CD4-positive, alpha-beta T cell treated with Interleukin-6 at 100 ng/mL for 8 hours (primary cell): ENCODE measurements around the gene ADCY9.
A peak's percentile ranks its signal among the peaks of the same experiment; 100 is the strongest.
"Not testable (repeated sequence)": the region's sequence is repeated elsewhere in the genome, so short reads cannot be mapped to it uniquely, and the experiment has no call there.

Source experiments
- DNase-seq: peaks from one replicate; pipeline ENCODE4 v3.0.0-alpha.2; 2020; ENCODE audit warnings: mixed read lengths, low spot score

ADCY9 gene

DNA sequence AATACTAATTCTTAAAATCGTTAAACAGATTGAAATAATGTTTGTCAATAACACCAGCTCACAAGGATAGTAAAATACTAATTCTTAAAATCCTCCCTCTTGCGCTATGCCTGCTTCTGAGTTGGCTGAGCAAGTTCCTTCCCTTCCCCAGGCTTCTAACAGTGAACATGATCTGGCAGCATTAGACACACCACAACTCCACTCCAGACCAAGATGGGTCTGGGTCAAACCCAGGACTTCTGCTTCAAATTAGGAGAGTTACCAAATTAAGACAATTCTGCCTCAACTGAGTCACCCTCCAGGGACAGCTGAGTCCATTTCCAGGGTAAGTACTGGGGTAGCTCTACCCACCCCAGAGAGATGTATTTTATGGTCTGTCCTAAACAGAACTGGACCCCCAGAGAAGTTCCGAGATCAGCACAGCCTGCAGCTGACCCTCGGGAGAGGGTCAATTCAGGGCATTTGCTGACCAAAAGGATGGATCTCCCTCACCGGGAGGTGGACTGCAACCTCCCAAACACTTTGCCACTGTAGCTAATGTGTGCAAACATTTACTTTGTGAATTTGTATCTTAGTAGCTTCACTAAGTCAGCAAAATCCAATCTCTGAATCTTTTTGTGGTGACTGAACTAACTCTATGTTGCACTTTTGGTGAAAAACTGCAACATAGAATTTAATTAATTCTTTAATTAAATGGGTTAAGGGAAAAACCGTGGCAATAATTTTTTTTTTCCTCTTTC is 48.8 kb downstream of the ADCY9 start:
- no peak for DNase-seq

DNA sequence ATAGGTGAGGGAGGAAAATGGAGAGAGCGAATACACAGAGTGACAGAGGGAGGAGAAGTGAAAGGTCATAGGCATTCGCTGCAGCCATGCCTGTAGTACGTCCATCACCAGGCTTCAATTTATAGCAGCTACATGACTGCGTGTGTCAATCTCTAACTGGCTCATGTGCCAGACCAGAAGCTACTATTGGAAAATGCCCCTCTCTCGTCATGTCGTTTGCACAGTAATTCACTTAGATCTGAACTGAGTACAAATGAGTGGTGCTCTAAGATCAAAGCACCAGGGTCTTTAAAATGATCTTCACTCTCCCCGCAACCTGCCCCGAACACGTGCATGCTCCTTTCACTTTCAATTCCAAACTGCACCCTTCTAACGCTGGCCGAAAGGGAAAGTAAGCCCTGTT is 51.3 kb downstream of the ADCY9 start:
- DNase-seq = peak; percentile 38

DNA sequence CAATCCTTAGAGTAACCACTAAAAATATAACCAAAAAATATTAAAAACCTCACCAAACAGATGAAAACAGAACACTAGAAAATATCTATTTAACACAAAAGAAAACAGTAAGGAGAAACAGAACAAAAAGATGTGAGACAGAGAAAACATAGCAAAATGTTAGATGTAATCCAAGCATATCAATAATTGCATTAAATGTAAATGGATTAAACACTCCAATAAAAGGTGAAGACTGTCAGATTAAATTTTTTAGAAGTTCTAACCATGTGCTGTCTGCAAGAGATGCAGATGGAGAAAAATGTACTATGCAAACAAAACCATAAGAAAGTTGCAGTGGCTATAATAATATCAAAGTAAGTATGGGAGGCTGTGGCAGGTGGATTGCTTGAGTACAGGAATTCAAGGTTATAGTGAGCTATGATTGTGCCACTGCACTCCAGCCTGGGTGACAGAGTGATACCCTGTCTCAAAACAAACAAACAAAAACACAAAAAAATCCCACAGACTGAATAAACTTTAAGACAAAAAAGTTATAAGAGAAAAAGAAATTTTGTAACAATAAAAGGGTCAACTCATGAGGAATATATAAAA is 53.9 kb downstream of the ADCY9 start:
- no peak for DNase-seq

DNA sequence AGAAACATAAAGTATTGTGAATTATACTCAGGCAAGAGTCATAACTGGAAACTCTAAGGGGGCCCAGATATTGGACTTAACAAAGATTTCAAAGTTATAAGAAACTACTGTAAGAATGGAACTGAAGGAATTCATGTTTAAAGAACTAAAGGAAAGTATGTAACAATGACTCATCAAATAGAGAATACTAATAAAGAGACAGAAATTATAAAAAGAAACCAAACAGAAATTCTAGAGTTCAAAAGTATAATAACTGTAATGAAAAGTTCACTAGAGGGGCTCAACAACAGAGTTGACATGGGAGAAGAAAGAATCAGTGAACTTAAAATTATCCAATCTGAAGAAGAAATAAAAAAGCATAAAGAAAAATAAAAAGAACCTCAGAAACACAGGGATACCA is 55.4 kb downstream of the ADCY9 start:
- no peak for DNase-seq

DNA sequence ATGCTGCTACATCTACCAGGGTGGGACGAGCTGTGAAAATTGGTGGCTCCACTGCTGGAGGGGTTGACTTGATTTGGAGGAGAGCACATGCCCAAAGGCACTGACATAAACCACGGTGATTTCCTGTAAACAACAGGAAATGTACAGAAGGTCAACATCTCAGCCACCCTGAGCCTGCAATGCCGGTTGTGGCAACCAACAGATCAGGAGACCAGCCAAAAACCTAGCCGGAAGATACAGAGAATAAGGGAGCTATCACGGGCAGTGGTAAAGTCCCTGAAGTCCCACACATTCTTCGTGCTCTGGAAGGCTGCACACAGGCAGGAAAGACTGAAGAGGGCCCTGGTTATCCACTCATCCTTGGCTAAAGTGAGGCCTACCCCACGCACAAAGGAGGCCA is 56.2 kb downstream of the ADCY9 start:
- DNase-seq = peak; percentile 25

DNA sequence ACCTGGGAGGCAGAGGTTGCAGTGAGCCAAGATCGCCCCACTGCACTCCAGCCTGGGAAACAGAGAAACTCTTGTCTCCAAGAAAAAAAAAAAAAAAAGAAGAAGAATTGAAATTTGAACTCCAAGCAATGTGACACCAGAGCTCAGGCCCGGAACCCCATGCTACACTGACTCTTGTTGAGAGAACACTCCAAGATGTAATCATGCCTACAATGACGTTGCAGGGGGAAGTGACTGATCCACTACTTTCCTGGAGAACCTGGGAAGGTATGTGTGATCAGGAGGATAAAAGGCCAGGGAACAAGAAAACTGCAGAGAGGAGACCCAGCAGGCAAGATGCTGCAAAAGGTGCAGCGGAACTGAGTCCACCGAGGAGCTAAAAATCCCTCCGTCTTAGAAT is 57.9 kb downstream of the ADCY9 start:
- DNase-seq = no peak

DNA sequence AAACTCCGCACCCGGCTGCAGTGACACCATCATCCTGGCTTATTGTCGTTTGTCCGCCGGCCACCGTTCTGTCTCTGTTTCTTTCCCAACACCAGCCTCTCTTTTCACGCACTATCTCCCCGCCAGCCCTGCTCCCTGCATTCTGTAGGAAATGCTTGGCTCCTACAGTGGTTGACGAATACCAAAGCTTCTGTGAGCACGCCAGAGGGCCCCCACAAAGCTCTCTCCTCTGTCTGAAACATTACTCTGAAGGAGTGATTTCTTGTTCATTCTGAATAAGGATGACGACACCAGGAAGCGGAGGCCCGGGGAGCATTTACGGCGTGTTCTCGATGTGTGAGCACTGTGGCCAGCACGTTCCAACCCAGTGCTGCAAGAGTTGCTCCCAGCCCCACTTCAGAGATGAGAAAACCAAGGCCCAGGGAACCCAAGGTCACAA is 58.8 kb downstream of the ADCY9 start:
- DNase-seq = no peak

DNA sequence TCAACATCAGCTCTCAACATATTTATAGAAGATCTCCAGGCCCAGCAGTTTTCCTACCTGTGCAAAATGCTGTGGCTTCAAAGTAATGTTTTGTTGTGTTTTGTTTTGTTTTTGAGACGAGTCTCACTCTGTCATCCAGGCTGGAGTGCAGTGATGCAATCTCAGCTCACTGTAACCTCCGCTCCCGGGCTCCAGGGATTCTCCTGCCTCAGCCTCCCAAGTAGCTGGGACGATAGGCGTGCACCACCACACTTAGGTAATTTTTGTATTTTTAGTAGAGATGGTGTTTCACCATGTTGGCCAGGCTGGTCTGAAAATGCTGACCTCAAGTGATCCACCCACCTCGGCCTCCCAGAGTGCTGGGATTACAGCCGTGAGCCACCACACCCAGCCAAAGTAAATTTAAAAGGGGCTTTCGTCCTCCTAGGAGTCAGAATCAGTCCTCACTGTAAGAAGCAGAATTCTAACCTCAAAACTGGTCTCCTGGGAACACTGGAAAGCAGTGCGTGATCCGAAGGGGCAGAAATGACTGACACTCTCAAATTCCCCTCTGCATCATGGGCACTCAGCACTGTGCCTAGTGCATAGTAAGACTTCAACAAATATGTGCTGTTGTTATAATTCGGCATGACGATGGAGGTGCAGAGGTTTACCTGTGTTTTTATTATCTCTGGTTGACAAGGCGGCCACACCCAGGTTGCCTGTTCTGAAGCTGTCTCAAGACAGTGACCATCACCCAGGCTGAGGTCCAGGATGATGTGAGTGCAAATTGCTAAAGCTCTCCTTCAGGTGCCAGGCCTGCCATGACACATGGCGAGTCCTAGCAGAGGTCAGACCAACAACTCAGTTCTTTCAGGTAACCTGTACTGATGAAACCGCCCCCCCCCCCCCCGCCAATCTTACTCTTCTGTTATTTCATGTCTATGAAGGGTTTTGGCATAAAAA is 59.8 kb downstream of the ADCY9 start:
- DNase-seq = no peak

DNA sequence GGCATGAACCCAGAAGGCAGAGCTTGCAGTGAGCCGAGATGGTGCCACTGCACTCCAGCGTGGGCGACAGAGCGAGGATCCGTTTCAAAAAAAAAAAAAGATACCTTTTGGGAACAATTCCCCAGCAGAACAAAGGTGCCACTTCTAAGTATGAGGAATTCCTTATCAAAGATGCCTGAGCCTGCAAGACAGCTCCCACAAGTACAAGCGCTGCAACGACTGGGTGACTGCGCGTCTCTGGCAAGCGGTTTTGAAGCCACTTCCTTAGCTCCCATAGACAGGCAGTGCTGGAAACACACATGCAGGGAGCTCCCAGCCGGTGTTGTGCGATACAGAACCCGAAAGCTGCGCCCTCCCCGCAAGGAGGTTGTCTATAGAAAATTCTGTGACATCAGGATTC is 60.5 kb downstream of the ADCY9 start:
- no peak for DNase-seq

DNA sequence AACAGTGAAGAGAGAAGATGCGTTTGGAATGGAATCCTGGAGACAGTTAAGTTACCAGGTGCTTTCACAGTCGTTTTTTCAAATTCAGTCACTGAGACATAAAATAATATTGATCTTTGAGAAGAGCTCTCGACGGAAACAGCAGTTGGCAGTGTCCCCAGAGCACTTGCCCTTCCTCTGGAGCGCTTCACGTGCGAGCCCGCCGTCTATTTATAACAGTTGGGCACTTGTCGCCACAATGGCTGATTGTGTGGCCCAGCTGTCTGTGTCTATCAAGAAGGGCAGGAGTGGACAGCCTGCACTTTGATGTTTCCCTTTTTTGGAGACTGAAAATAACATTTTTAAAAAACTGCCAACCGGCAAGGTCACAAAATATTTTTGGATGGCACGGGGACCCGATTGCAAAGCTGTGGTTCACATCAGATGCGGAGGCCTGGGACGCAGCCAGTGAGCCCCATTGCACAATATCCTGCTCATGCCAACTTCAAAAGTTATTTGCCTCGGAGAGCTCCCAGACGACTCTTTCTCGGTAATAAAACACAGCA is 62.9 kb downstream of the ADCY9 start:
- DNase-seq = no peak

DNA sequence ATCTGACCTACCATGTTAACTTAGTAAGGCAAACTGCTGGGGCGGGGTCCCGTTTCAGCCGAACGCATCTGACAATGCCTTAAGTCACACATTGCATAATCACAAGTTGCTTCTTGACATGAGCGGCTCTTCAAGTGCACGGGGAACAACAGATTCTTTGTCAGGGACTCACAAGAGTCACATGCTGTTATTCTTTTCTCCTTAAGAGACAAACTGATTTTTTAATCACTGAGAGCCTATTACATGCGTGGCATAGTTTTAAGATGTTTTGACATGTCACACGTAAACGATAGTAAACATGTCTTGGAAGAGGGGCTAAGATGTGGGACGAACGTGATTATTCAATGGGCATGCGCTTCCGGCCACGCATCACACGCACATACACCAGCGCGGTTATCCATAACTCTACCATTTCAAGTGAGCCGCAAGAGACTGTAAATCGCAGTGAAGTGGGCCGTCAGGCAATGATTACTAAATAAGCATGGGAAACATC is 63.4 kb downstream of the ADCY9 start:
- DNase-seq = no peak

DNA sequence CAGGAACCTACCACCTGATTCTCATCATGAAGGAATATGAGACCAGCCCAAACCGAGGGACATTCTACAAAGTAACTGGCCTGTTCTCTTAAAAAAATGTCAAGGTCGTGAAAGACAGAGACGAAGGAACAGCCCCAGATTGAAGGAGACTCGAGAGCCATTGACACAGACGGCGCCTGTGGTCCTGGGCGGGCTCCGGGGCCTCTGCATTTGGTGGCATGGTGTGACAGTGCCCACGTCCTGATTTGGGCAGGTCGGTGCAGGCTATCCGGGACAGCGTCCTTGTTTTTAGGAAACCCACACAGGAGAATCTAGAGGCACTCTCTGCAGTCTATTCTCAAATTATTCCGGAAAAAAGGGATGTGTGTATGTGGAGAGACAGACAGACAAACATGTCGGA is 64.1 kb downstream of the ADCY9 start:
- no peak for DNase-seq

DNA sequence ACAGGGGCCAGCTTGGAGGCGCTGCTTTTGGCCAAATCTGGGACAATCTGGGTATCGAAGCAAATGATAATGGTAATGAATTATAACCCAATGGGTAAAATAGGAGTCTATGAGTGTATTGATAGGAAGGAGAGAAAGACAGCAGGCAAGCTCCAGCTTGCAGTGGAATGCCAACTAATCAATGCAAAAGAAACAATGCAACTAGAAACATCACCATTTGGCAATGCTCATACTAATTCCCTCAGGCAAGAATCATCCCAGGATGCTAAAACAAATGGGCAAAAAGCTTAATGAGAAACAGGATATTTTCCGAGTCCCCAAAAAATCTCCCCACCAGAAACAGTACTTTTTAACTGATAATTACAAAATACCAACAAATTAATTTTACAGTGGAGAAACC is 64.7 kb downstream of the ADCY9 start:
- no peak for DNase-seq

DNA sequence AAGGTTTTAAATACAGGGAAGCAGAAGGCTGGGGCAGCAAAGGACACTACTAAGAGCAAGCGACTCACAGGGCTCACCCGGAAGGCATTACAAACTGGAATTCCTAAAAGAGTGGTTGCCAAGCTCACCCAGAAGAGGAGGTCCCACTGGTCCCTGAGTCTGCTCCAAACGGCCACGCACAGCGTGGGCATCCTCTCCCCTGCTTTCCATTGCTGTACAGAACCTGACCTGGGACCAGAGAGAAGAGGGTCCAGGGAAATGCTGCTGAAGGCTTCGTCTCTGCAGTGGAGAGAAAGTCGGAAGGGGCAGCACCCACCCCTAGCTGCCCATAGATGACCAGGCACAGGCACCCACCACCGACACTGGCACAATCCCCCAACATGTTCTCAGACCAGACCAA is 67.2 kb downstream of the ADCY9 start:
- DNase-seq = no peak

DNA sequence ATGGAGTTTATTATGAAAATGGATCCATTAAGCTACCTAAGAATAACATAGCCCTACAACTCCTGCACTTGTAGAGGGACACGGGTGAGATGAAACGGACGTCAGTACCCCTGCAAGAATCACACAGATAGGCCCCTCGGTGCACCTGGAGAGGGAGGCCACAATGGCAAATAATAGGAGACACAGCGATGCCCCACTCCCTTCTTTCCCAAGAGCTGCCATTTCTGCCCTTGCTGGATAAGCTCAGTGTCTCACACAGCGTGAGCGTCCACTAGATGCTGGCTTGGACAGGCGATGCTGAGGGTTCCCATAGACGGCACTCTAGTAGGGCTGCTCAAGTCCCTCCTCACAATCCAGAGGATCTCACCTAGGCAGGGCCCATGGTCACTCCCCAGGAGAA is 67.8 kb downstream of the ADCY9 start:
- DNase-seq = no peak

DNA sequence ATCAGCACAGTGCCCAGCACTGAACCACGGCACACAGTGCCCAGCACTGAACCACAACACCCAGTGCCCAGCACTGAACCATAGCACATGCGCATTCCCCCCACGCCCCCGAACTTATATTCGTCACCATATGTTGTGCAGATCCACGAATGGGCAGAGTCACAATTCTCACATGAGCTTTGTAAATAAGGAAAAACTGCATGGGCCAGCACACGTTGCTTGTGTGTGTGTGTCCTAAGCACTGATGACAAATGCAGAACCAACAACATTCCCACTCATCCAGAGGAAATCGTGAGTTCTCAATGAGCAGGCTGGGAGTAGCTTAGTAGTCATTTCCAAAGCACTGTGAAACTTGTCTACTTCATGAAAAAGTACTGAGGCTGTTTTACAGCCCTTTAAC is 70.0 kb downstream of the ADCY9 start:
- DNase-seq = no peak

DNA sequence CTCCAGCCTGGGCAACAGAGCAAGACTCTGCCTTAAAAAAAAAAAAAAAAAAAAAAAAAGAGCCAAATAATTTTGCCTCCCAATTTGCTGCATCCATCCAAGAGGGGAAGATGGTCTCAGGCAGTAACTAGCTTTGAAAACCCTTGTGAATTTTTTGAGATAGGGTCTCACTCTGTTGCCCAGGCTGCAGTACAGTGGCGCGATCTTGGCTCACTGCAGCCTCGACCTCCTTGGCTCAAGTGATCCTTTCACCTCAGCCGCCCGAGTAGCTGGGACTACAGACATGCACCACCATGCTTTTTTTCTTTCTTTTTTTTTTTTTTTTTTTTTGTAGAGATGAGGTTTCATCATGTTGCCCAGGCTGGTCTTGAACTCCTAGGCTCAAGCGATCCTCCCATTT is 70.7 kb downstream of the ADCY9 start:
- DNase-seq = not testable (repeated sequence)

DNA sequence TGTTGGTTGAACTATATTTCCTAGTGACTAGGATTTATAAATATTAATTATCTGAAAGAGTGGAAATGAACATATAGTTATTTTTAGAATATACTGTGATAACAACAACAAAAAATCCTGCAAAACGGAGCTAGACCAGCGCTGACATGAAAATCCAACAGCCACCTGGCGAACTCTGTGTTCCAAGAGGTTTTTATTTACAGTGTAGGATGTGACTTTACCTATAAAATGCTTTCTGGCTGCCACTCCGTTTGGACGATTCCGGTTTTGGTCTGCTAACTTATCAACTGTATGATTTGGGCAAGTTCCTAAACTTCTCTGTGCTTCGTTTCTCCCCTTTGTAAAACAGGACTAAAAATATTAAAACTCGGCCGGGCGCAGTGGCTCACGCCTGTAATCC is 73.7 kb downstream of the ADCY9 start:
- no peak for DNase-seq

DNA sequence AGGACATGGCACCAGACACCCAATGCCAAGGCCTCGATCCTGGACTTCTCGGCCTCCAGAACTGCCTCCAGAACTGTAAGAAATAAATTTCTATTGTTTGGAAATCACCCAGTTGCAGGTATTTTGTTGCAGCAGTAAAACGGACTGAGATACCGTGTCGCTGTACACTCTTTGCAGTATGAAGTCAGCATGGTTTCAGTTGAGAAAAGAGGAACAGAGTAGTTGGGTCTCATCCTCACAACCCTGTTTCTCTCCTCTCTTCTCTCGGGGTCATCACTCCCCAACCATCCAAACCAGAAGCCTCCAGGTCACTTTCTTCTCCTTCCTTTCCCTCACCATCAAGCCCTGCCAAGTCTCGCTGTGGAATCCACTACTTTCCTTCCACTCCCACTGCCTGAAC is 77.8 kb downstream of the ADCY9 start:
- no peak for DNase-seq

DNA sequence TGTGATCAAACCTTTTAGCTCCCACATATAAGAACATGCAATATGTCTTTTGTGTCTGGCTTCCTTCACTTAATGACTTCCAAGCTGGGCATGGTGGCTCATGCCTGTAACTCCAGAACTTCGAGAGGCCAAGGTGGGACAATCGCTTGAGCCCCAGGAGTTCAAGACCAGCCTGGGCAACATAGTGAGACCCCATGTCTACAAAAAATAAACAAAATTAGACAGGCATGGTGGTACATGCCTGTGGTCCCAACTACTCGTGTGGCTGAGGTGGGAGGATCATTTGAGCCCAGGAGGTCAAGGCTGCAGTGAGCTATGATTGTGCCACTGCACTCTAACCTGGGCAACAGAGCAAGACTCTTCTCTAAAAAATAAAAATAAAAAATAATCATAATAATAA is 79.3 kb downstream of the ADCY9 start:
- DNase-seq = not testable (repeated sequence)

DNA sequence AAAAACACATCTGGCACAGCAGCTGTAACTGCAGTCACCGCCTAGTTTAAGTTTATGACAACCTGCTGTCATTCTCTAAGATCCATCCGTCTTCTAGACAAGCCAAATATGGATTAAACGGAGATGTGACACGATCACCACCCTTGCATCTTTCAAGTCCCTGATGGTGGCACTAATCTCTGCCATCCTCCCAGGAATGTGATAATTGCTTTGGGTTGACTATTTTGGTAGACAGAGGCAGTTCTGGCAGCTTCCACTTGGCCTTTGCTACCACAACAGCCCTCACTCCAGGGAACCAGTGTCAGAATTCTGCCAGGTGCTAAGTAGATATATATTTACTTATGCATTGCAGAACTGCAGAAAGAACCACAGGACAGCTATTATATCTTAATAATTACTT is 81.3 kb downstream of the ADCY9 start:
- DNase-seq = no peak

DNA sequence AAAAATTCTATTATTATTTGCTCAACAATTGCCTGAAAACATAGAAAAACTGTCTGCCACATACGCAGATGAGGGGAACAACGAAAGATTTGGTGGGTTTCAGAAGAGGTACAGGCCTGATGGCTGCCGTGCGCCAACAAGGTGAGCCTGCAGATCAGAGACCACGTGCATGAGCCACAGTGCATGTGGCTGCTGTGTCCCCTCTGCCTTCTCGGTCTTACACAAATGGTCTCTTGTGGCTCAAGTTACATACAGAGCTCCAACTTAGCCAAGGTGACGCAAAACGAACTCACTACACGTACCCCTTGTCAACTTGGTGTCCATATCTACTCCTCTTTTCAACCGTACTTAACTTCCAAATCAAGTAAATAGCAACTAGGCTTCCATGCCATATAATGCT is 82.3 kb downstream of the ADCY9 start:
- DNase-seq = no peak

DNA sequence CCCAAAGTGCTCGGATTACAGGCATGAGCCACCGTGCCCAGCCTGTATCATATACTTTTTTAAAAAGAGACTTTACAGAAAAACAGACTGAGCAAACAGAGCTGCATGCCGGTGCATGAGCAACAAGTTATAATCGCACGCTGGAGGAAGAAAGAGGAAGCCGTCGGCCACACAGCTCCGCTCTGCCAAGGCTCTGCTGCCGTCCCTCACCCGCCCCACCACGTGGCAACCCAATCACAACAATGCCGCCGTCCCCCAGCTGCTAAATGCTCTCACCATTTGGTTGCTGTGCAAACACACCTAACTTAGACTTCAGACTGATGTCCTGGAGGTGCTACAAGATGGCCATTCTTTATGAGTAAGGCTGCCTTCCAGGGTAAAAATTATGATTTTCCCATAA is 83.5 kb downstream of the ADCY9 start:
- DNase-seq = no peak
